Measurements from ENCODE around the gene PLCL1. TPM values are rescaled to one million over a fixed set of nuclear protein-coding genes. Genes with fewer than 3 reads are reported as not detected.

The PLCL1 gene
- total and polyA plus RNA-seq, 12 donors: 1.6 to 24.0 (median 4.9) TPM

DNA sequence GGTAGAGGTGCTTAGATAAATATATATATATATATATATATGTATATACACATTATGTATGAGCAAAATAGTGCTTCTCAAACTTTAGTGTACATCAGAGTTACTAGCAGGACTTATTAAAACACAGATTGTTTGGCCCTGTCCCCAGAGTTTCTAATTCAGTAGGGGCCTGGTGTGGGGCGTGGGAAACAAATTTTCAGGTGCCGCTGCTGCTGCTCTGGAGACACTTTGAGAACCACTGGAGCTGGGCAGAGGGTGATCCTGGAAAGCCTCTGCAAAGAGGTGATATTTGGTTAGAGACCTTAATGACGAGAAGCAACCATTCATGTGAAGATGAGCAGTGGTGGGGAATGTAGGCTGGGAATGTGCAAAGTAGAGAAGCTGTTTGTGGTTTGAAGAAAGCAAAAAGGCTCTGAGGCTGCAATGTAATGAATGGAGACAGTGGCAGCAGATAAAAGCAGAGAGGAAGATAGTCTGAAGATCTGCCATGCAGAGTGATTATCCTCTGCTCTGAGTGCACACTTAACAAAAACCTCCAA, 142.9 kb downstream of the PLCL1 start:
- 88 to 95% (median 93%) methylated on average over 3 of the region's 3 CpGs for WGBS, 4 donors
- H3K4me3 ChIP-seq: no peak overlapping the region
- no peaks in the 10 kb centered on the region for H3K36me3 ChIP-seq (replicated peaks in 1 of 2)
- no peaks in the 10 kb centered on the region for H3K9me3 ChIP-seq (replicated peaks in 1 of 3)
- intact Hi-C loops (cut with DNase I): no loop called here
- peaks cover 0 to 25% of the 10 kb centered on the region in 2 donors for H3K4me1 ChIP-seq (replicated peaks in 1 of 2)
- no peaks in the 10 kb centered on the region for H3K27me3 ChIP-seq
- no peak for DNase-seq
- TF ChIP-seq, protein P1, sequence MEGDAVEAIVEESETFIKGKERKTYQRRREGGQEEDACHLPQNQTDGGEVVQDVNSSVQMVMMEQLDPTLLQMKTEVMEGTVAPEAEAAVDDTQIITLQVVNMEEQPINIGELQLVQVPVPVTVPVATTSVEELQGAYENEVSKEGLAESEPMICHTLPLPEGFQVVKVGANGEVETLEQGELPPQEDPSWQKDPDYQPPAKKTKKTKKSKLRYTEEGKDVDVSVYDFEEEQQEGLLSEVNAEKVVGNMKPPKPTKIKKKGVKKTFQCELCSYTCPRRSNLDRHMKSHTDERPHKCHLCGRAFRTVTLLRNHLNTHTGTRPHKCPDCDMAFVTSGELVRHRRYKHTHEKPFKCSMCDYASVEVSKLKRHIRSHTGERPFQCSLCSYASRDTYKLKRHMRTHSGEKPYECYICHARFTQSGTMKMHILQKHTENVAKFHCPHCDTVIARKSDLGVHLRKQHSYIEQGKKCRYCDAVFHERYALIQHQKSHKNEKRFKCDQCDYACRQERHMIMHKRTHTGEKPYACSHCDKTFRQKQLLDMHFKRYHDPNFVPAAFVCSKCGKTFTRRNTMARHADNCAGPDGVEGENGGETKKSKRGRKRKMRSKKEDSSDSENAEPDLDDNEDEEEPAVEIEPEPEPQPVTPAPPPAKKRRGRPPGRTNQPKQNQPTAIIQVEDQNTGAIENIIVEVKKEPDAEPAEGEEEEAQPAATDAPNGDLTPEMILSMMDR (IDR thresholded peaks at IDR 0.05): no peak
- no peak for TF ChIP-seq POLR2A (IDR thresholded peaks at IDR 0.05)
- no peak overlapping the region for H3K27ac ChIP-seq

GRCh38 chr2:197949224-197949623, 144.8 kb downstream of the PLCL1 start:
- intact Hi-C loops (cut with DNase I): no loop called here
- peaks cover 0 to 21% of the 10 kb centered on the region in 2 donors for H3K4me1 ChIP-seq (replicated peaks in 1 of 2)
- no peaks in the 10 kb centered on the region for H3K36me3 ChIP-seq (replicated peaks in 1 of 2)
- H3K4me3 ChIP-seq: no peak overlapping the region
- TF ChIP-seq, protein P1 (IDR thresholded peaks at IDR 0.05): no peak
- TF ChIP-seq POLR2A (IDR thresholded peaks at IDR 0.05): no peak
- no peak for DNase-seq
- no peaks in the 10 kb centered on the region for H3K9me3 ChIP-seq (replicated peaks in 1 of 3)
- H3K27me3 ChIP-seq: no peaks in the 10 kb centered on the region
- H3K27ac ChIP-seq: no peak overlapping the region

GRCh38 chr2:197950006-197950405, 145.6 kb downstream of the PLCL1 start:
- TF ChIP-seq POLR2A (IDR thresholded peaks at IDR 0.05): no peak
- TF ChIP-seq, protein P1 (IDR thresholded peaks at IDR 0.05): no peak
- no peaks in the 10 kb centered on the region for H3K9me3 ChIP-seq (replicated peaks in 1 of 3)
- no peak overlapping the region for H3K27ac ChIP-seq
- H3K36me3 ChIP-seq (replicated peaks in 1 of 2): no peaks in the 10 kb centered on the region
- 79 to 91% (median 87%) methylated on average over 3 of the region's 3 CpGs for WGBS, 4 donors
- intact Hi-C loops (cut with DNase I): no loop called here
- H3K4me1 ChIP-seq (replicated peaks in 1 of 2): peaks cover 0 to 17% of the 10 kb centered on the region in 2 donors
- H3K27me3 ChIP-seq: no peaks in the 10 kb centered on the region
- H3K4me3 ChIP-seq: no peak overlapping the region
- no peak for DNase-seq

DNA sequence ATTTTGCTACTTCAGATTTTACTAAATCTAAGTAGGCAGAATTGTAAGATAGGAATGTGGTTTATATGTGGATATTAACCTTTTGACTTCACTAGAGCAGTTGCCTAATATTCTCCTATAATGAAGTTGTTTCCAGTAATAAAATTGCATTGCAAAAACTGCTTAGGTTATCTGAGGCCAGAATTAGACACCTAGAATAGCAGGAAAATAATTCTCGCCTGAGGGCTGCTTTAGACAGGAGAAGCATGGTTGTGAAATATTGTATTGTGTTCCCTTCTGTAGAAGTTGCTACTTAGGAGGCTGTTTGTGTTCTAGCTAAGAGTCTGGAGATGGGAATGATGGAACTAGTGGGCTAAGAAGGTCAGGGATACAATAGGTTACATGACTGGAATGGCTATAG, 146.3 kb downstream of the PLCL1 start:
- no peak for TF ChIP-seq POLR2A (IDR thresholded peaks at IDR 0.05)
- intact Hi-C loops (cut with DNase I): no loop called here

DNA sequence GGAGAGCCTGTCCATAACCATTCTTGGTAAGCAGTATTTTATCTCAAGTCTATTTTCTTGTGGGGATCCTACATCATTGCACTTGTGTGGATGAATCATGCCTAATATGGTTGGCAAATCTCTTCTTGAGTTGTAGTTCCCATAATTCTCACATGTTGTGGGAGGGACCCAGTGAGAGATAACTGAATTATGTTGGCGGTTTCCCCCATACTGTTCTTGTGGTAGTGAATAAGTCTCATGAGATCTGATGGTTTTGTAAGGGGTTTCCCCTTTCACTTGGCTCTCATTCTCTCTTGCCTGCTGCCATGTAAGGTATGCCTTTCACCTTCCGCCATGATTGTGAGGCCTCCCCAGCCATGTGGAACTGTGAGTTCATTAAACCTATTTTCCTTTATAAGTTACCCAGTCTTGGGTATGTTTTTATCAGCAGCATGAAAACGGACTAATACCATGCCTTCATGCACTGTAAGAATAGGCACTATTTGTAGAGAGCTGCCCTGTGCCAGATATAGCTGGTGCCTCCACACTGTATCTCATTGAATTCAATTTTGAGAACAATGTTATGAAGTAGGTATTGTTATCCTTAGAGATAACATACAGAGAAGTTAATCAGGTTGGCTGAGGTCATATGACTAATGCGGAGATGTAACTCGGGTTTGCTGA, 148.3 kb downstream of the PLCL1 start:
- 78 to 89% (median 87%) methylated on average over 5 of the region's 5 CpGs for WGBS, 4 donors
- TF ChIP-seq, protein P1 (IDR thresholded peaks at IDR 0.05): no peak
- TF ChIP-seq POLR2A (IDR thresholded peaks at IDR 0.05): no peak
- intact Hi-C loops (cut with DNase I): no loop called here

More for the DNA sequence above, 146.3 kb downstream of the PLCL1 start:
- DNase-seq: no peak
- H3K9me3 ChIP-seq (replicated peaks in 1 of 3): no peaks in the 10 kb centered on the region
- peaks cover 0 to 18% of the 10 kb centered on the region in 2 donors for H3K4me1 ChIP-seq (replicated peaks in 1 of 2)
- no peaks in the 10 kb centered on the region for H3K36me3 ChIP-seq (replicated peaks in 1 of 2)
- no peaks in the 10 kb centered on the region for H3K27me3 ChIP-seq
- no peak overlapping the region for H3K4me3 ChIP-seq
- 50 to 75% (median 60%) methylated on average over 1 of the region's 1 CpG for WGBS, 4 donors
- H3K27ac ChIP-seq: no peak overlapping the region

More for the DNA sequence above, 148.3 kb downstream of the PLCL1 start:
- no peak for DNase-seq
- H3K4me1 ChIP-seq (replicated peaks in 1 of 2): peaks cover 0 to 13% of the 10 kb centered on the region in 2 donors
- no peaks in the 10 kb centered on the region for H3K9me3 ChIP-seq (replicated peaks in 1 of 3)
- H3K27ac ChIP-seq: no peak overlapping the region
- no peaks in the 10 kb centered on the region for H3K36me3 ChIP-seq (replicated peaks in 1 of 2)
- H3K27me3 ChIP-seq: no peaks in the 10 kb centered on the region
- no peak overlapping the region for H3K4me3 ChIP-seq

All from adrenal gland (tissue), 12 donors.